Urinary bladder (tissue), 4 donors: Measurements from ENCODE around the gene MARVELD3. TPM values are rescaled to one million over a fixed set of nuclear protein-coding genes. Genes with fewer than 3 reads are reported as not detected.
"Not testable (repeated sequence)": the region's sequence is repeated elsewhere in the genome, so short reads cannot be mapped to it uniquely, and the experiment has no call there.

Experiments
- DNase-seq: peaks from one replicate; pipeline ENCODE4 v3.0.0-alpha.2; 2015; ENCODE audit errors: extremely low spot score
- H3K27ac ChIP-seq: one replicate; pipeline ENCODE4 v1.5.1; 2013; ENCODE audit warnings: low read depth, mild to moderate bottlenecking, moderate library complexity
- H3K36me3 ChIP-seq: one replicate; pipeline ENCODE4 v1.6.1; 2013; ENCODE audit warnings: mild to moderate bottlenecking, moderate library complexity; ENCODE audit not compliant: insufficient read depth
- H3K4me1 ChIP-seq: one replicate; pipeline ENCODE4 v1.6.1; 2013; ENCODE audit warnings: mild to moderate bottlenecking, moderate library complexity; ENCODE audit not compliant: insufficient read depth
- H3K4me3 ChIP-seq: one replicate; pipeline ENCODE4 v1.5.1; 2013; ENCODE audit warnings: low read depth, low read length
- WGBS: extraction: QIAGEN DNeasy Blood & Tissue Kit; methylation state at CpG from one replicate; pipeline ENCODE4 v1.1.7; 2013; 5-methylcytosine and 5-hydroxymethylcytosine counted together
- polyA plus RNA-seq: library from polyadenylated mRNA; stranded (reverse); fragments of 200-250 nt; gene quantifications from one replicate; pipeline ENCODE4 v1.2.3, GENCODE V29; 2013
- total RNA-seq: library from RNA; depleted of rRNA; stranded (reverse); fragments of >200 nt; gene quantifications from one replicate; pipeline ENCODE4 v1.2.3, GENCODE V29; 2014
- donor health status: healthy with polysubstance abuse.
- donor health status: healthy.

MARVELD3 gene
- total and polyA plus RNA-seq, 2 donors, result 0.57 to 2.1 TPM

- not testable (repeated sequence) for H3K4me1 ChIP-seq, H3K36me3 ChIP-seq, H3K4me3 ChIP-seq, DNase-seq, H3K27ac ChIP-seq
- 54% methylated on average over 2 of the region's 2 CpGs for WGBS
Measured at GRCh38 chr16:71598426-71598825, 27.6 kb upstream of the MARVELD3 start.

- WGBS, result 74% methylated on average over 8 of the region's 8 CpGs
- no peak for DNase-seq
Measured at GRCh38 chr16:71600822-71601221, 25.2 kb upstream of the MARVELD3 start.

GRCh38 chr16:71609066-71609465, 16.9 kb upstream of the MARVELD3 start:
- 39% methylated on average over 2 of the region's 2 CpGs for WGBS
- DNase-seq, result no peak
- H3K27ac ChIP-seq, result no peak overlapping the region

More at GRCh38 chr16:71600822-71601221, 25.2 kb upstream of the MARVELD3 start:
- Histone ChIP-seq H3K4me3 (no peak overlapping the region), H3K4me1 (no peaks in the 10 kb centered on the region), H3K27ac (no peak overlapping the region), H3K36me3 (no peaks in the 10 kb centered on the region)

GRCh38 chr16:71610447-71610846, 15.5 kb upstream of the MARVELD3 start:
- DNase-seq, result no peak
- Histone ChIP-seq H3K4me1 (no peaks in the 10 kb centered on the region), H3K36me3 (no peaks in the 10 kb centered on the region), H3K27ac (no peak overlapping the region), H3K4me3 (no peak overlapping the region)
- WGBS, result 67% methylated on average over 4 of the region's 4 CpGs

More at GRCh38 chr16:71609066-71609465, 16.9 kb upstream of the MARVELD3 start:
- no peak overlapping the region for H3K4me3 ChIP-seq
- H3K4me1 ChIP-seq, result no peaks in the 10 kb centered on the region
- H3K36me3 ChIP-seq, result no peaks in the 10 kb centered on the region

GRCh38 chr16:71610936-71611871, 14.8 kb upstream of the MARVELD3 start:
- no peak overlapping the region for H3K27ac ChIP-seq
- DNase-seq, result no peak
- no peaks in the 10 kb centered on the region for H3K36me3 ChIP-seq
- H3K4me3 ChIP-seq, result no peak overlapping the region
- 14% methylated on average over 19 of the region's 19 CpGs for WGBS
- H3K4me1 ChIP-seq, result no peaks in the 10 kb centered on the region

- H3K4me1 ChIP-seq, DNase-seq, H3K27ac ChIP-seq, H3K4me3 ChIP-seq, H3K36me3 ChIP-seq: not testable (repeated sequence)
- WGBS, result 91% methylated on average over 8 of the region's 8 CpGs
Measured at GRCh38 chr16:71614956-71615355, 11.0 kb upstream of the MARVELD3 start.

- no peak overlapping the region for H3K4me3 ChIP-seq
- H3K27ac ChIP-seq, result no peak overlapping the region
- DNase-seq, result no peak
- 70% methylated on average over 4 of the region's 4 CpGs for WGBS
- no peaks in the 10 kb centered on the region for H3K36me3 ChIP-seq
- H3K4me1 ChIP-seq, result no peaks in the 10 kb centered on the region
Measured at GRCh38 chr16:71618429-71618828, 7.6 kb upstream of the MARVELD3 start.

GRCh38 chr16:71622088-71622487, 3.9 kb upstream of the MARVELD3 start:
- Histone ChIP-seq H3K36me3 (no peaks in the 10 kb centered on the region), H3K4me1 (no peaks in the 10 kb centered on the region), H3K4me3 (no peak overlapping the region), H3K27ac (no peak overlapping the region)
- no peak for DNase-seq

- no peak overlapping the region for H3K27ac ChIP-seq
- H3K36me3 ChIP-seq, result no peaks in the 10 kb centered on the region
- no peak for DNase-seq
- H3K4me3 ChIP-seq, result no peak overlapping the region
- WGBS, result 61% methylated on average over 3 of the region's 3 CpGs
- H3K4me1 ChIP-seq, result no peaks in the 10 kb centered on the region
Measured at GRCh38 chr16:71623597-71623996, 2.4 kb upstream of the MARVELD3 start.

- H3K4me1 ChIP-seq, result no peaks in the 10 kb centered on the region
- DNase-seq, result no peak
- H3K36me3 ChIP-seq, result no peaks in the 10 kb centered on the region
- no peak overlapping the region for H3K4me3 ChIP-seq
- 87% methylated on average over 7 of the region's 7 CpGs for WGBS
- no peak overlapping the region for H3K27ac ChIP-seq
Measured at GRCh38 chr16:71625113-71625850, 702 bp upstream of the MARVELD3 start.

GRCh38 chr16:71626858-71627213, 852 bp downstream of the MARVELD3 start:
- Histone ChIP-seq H3K27ac (no peak overlapping the region), H3K4me3 (peak overlapping the region; percentile 34), H3K36me3 (no peaks in the 10 kb centered on the region), H3K4me1 (no peaks in the 10 kb centered on the region)
- 4% methylated on average over 13 of the region's 13 CpGs for WGBS
- DNase-seq, result no peak

GRCh38 chr16:71627731-71628181, 1.8 kb downstream of the MARVELD3 start:
- H3K4me3 ChIP-seq, result no peak overlapping the region
- H3K36me3 ChIP-seq, result no peaks in the 10 kb centered on the region
- no peak for DNase-seq
- H3K4me1 ChIP-seq, result no peaks in the 10 kb centered on the region
- WGBS, result 36% methylated on average over 7 of the region's 7 CpGs
- H3K27ac ChIP-seq, result no peak overlapping the region

GRCh38 chr16:71628810-71629209, 2.8 kb downstream of the MARVELD3 start:
- H3K4me3 ChIP-seq, result no peak overlapping the region
- no peaks in the 10 kb centered on the region for H3K4me1 ChIP-seq
- no peaks in the 10 kb centered on the region for H3K36me3 ChIP-seq
- 48% methylated on average over 5 of the region's 5 CpGs for WGBS
- H3K27ac ChIP-seq, result no peak overlapping the region
- no peak for DNase-seq
